KBM-7 (cell line): Measurements from ENCODE around the gene C6orf15.
"Not testable (repeated sequence)": the region's sequence is repeated elsewhere in the genome, so short reads cannot be mapped to it uniquely, and the experiment has no call there.

ENCODE experiments used
- DNase-seq: peaks from one replicate; pipeline ENCODE4 v3.0.0-alpha.2; 2015
- in situ Hi-C: fragments of 300-500 bp; cut with MboI; formaldehyde crosslinking; loops from 2 replicates; pipeline ENCODE4 v1.14.3; 2020; ENCODE audit warnings: low sequenced_read_pairs, low pct_unique_long_range_greater_than_20kb, mixed read lengths

Gene C6orf15

GRCh38 chr6:31081872-31082271 is 30.5 kb downstream of the C6orf15 start:
- no peak for DNase-seq
- in situ Hi-C loops = no loop called here

GRCh38 chr6:31079656-31080261 is 32.6 kb downstream of the C6orf15 start:
- in situ Hi-C loops = no loop called here
- DNase-seq = peak; percentile 61

- in situ Hi-C loops = no loop called here
- DNase-seq = no peak
Measured at GRCh38 chr6:31076611-31077010, 35.8 kb downstream of the C6orf15 start.

GRCh38 chr6:31075528-31075927 is 36.8 kb downstream of the C6orf15 start:
- no peak for DNase-seq
- in situ Hi-C loops = no loop called here

GRCh38 chr6:31074401-31074800 is 38.0 kb downstream of the C6orf15 start:
- DNase-seq = no peak
- in situ Hi-C loops = no loop called here

- in situ Hi-C loops = no loop called here
- DNase-seq = peak; percentile 31
Measured at GRCh38 chr6:31070711-31071197, 41.6 kb downstream of the C6orf15 start.

GRCh38 chr6:31068669-31069340 is 43.6 kb downstream of the C6orf15 start:
- DNase-seq = peak; percentile 87
- in situ Hi-C loops = no loop called here

- in situ Hi-C loops = not testable (repeated sequence)
Measured at GRCh38 chr6:31067891-31068668, 44.3 kb downstream of the C6orf15 start.

GRCh38 chr6:31067028-31067427 is 45.3 kb downstream of the C6orf15 start:
- DNase-seq, in situ Hi-C loops: not testable (repeated sequence)

More at GRCh38 chr6:31067891-31068668, 44.3 kb downstream of the C6orf15 start:
- DNase-seq = not testable (repeated sequence)

GRCh38 chr6:31065556-31065955 is 46.8 kb downstream of the C6orf15 start:
- DNase-seq = no peak
- in situ Hi-C loops = no loop called here

- in situ Hi-C loops = no loop called here
- DNase-seq = no peak
Measured at GRCh38 chr6:31063906-31064435, 48.4 kb downstream of the C6orf15 start.
